Heart left ventricle (tissue), 13 donors: ENCODE results near the gene MED12.

Source experiments
- POLR2A ChIP-seq, 2 donors: fragments of 450-650 bp; IDR thresholded peaks; one replicate each; pipeline ENCODE4 v1.6.1; 2017; ENCODE audit warnings: antibody characterized with exemption in 2 of 2, mild to moderate bottlenecking in 2 of 2, moderate library complexity in 2 of 2
- TF ChIP-seq, protein P1 (sequence below), 12 donors: fragments of 200-600 bp; sonication (generic) in 4 of 12; IDR thresholded peaks; one replicate each; pipeline versions ENCODE4 v1.5.0 to v1.8.0; 2018 to 2022; ENCODE audit warnings: antibody characterized with exemption in 12 of 12, mild to moderate bottlenecking in 5 of 12
- donor health status: ischemic (EF 13 %, LVEDD 7.1; RV severe dilation, severe dysfunction).
- donor health status: DM: no; HTN: yes; CAD: no.
- donor health status: DM: no; HTN: no; CAD: no.
- donor health status: ischemic (EF 25% LVEDD 6.9; RV normal size, moderate dysfunction).
- donor health status: ischemic (EF 25% LVEDD 5.7; RV mildly dilated, moderate dysfunction).
- donor health status: ischemic (EF 35%, LVEDD 5.7; RV mildly dilated, moderate dysfunction).
- donor health status: nonischemic (EF 11% LVEDD 7.7; RV severe dilation, severe dysfunction).
- donor health status: DM: yes; HTN: yes; CAD: no.
- donor health status: PGD.
- donor health status: ischemic (EF 29% LVEDD 5.4; RV normal size, mild dysfunction).
- donor health status: nonischemic (EF 23%, LVEDD 6.1; RV moderate dilation, normal function).

DNA sequence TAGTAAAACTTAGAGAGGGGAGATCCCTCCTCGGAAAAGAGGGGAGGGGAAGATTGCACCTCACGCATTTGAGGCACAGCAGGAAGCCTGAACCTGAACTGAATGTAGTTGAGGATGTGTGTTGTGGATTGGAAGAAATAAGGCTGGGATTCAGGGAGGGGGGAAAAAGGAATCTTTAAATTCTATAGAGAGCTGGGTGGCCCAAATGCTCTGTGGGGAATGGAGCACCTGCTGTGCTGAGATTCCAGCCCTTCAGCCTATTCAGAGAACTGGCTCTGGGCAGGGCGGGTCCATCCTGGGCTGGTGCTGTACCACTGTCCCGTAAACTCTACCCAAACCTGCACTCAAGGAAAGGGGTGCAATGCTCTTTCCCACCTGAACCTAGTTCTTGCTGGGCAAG lies 18.7 kb upstream of the MED12 start:
- TF ChIP-seq, protein P1, sequence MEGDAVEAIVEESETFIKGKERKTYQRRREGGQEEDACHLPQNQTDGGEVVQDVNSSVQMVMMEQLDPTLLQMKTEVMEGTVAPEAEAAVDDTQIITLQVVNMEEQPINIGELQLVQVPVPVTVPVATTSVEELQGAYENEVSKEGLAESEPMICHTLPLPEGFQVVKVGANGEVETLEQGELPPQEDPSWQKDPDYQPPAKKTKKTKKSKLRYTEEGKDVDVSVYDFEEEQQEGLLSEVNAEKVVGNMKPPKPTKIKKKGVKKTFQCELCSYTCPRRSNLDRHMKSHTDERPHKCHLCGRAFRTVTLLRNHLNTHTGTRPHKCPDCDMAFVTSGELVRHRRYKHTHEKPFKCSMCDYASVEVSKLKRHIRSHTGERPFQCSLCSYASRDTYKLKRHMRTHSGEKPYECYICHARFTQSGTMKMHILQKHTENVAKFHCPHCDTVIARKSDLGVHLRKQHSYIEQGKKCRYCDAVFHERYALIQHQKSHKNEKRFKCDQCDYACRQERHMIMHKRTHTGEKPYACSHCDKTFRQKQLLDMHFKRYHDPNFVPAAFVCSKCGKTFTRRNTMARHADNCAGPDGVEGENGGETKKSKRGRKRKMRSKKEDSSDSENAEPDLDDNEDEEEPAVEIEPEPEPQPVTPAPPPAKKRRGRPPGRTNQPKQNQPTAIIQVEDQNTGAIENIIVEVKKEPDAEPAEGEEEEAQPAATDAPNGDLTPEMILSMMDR (IDR thresholded peaks at IDR 0.05): no peak
- no peak for TF ChIP-seq POLR2A (IDR thresholded peaks at IDR 0.05)
